ENCODE results near the gene WFIKKN2.
"Not testable (repeated sequence)": the region's sequence is repeated elsewhere in the genome, so short reads cannot be mapped to it uniquely, and the experiment has no call there.

The WFIKKN2 gene

GRCh38 chr17:50868602-50869001 is 33.2 kb downstream of the WFIKKN2 start:
- Histone ChIP-seq H3K27me3 (replicated peaks; ENCODE audit: control insufficient read depth, insufficient read depth, low read length) (no peaks in the 10 kb centered on the region), H3K9ac (ENCODE audit: low read length) (peak overlapping the region; percentile 98), H3K9me3 (ENCODE audit: control insufficient read depth, low read length) (no peaks in the 10 kb centered on the region), H3K4me3 (ENCODE audit: low read length) (peak overlapping the region; percentile 87), H3K36me3 (ENCODE audit: control insufficient read depth, insufficient read depth, low read length, severe bottlenecking) (peaks cover 4% of the 10 kb centered on the region), H3K4me1 (ENCODE audit: control insufficient read depth, insufficient read depth, low read length) (peaks cover 26% of the 10 kb centered on the region)
- DNase-seq (ENCODE audit: low read depth) = no peak

- peaks cover 19% of the 10 kb centered on the region for H3K4me1 ChIP-seq (ENCODE audit: control insufficient read depth, insufficient read depth, low read length)
- DNase-seq (ENCODE audit: low read depth) = no peak
- no peaks in the 10 kb centered on the region for H3K9me3 ChIP-seq (ENCODE audit: control insufficient read depth, low read length)
- no peaks in the 10 kb centered on the region for H3K36me3 ChIP-seq (ENCODE audit: control insufficient read depth, insufficient read depth, low read length, severe bottlenecking)
- no peaks in the 10 kb centered on the region for H3K27me3 ChIP-seq (replicated peaks; ENCODE audit: control insufficient read depth, insufficient read depth, low read length)
- H3K9ac ChIP-seq (ENCODE audit: low read length) = no peak overlapping the region
- no peak overlapping the region for H3K4me3 ChIP-seq (ENCODE audit: low read length)
Measured at GRCh38 chr17:50871364-50871763, 36.0 kb downstream of the WFIKKN2 start.

- H3K4me3 ChIP-seq (ENCODE audit: low read length) = no peak overlapping the region
- H3K4me1 ChIP-seq (ENCODE audit: control insufficient read depth, insufficient read depth, low read length) = peaks cover 19% of the 10 kb centered on the region
- no peak overlapping the region for H3K9ac ChIP-seq (ENCODE audit: low read length)
- H3K36me3 ChIP-seq (ENCODE audit: control insufficient read depth, insufficient read depth, low read length, severe bottlenecking) = no peaks in the 10 kb centered on the region
- DNase-seq (ENCODE audit: low read depth) = no peak
- no peaks in the 10 kb centered on the region for H3K9me3 ChIP-seq (ENCODE audit: control insufficient read depth, low read length)
- no peaks in the 10 kb centered on the region for H3K27me3 ChIP-seq (replicated peaks; ENCODE audit: control insufficient read depth, insufficient read depth, low read length)
Measured at GRCh38 chr17:50871898-50872297, 36.5 kb downstream of the WFIKKN2 start.

- no peaks in the 10 kb centered on the region for H3K36me3 ChIP-seq (ENCODE audit: control insufficient read depth, insufficient read depth, low read length, severe bottlenecking)
- peaks cover 19% of the 10 kb centered on the region for H3K4me1 ChIP-seq (ENCODE audit: control insufficient read depth, insufficient read depth, low read length)
- H3K9ac ChIP-seq (ENCODE audit: low read length) = no peak overlapping the region
- no peaks in the 10 kb centered on the region for H3K9me3 ChIP-seq (ENCODE audit: control insufficient read depth, low read length)
- peak; percentile 39 for DNase-seq (ENCODE audit: low read depth)
- no peaks in the 10 kb centered on the region for H3K27me3 ChIP-seq (replicated peaks; ENCODE audit: control insufficient read depth, insufficient read depth, low read length)
- no peak overlapping the region for H3K4me3 ChIP-seq (ENCODE audit: low read length)
Measured at GRCh38 chr17:50872710-50873424, 37.5 kb downstream of the WFIKKN2 start.

GRCh38 chr17:50875074-50875473 is 39.7 kb downstream of the WFIKKN2 start:
- peaks cover 13% of the 10 kb centered on the region for H3K4me1 ChIP-seq (ENCODE audit: control insufficient read depth, insufficient read depth, low read length)
- no peak for DNase-seq (ENCODE audit: low read depth)
- H3K9ac ChIP-seq (ENCODE audit: low read length) = no peak overlapping the region
- no peaks in the 10 kb centered on the region for H3K36me3 ChIP-seq (ENCODE audit: control insufficient read depth, insufficient read depth, low read length, severe bottlenecking)
- H3K4me3 ChIP-seq (ENCODE audit: low read length) = no peak overlapping the region
- no peaks in the 10 kb centered on the region for H3K27me3 ChIP-seq (replicated peaks; ENCODE audit: control insufficient read depth, insufficient read depth, low read length)
- peaks cover 1% of the 10 kb centered on the region for H3K9me3 ChIP-seq (ENCODE audit: control insufficient read depth, low read length)

- not testable (repeated sequence) for H3K9ac ChIP-seq (ENCODE audit: low read length); H3K4me3 ChIP-seq (ENCODE audit: low read length); H3K36me3 ChIP-seq (ENCODE audit: control insufficient read depth, insufficient read depth, low read length, severe bottlenecking); H3K27me3 ChIP-seq (replicated peaks; ENCODE audit: control insufficient read depth, insufficient read depth, low read length); H3K9me3 ChIP-seq (ENCODE audit: control insufficient read depth, low read length); DNase-seq (ENCODE audit: low read depth)
- H3K4me1 ChIP-seq (ENCODE audit: control insufficient read depth, insufficient read depth, low read length) = peaks cover 13% of the 10 kb centered on the region
Measured at GRCh38 chr17:50877042-50877441, 41.7 kb downstream of the WFIKKN2 start.

- H3K9ac ChIP-seq (ENCODE audit: low read length) = no peak overlapping the region
- no peak for DNase-seq (ENCODE audit: low read depth)
- peaks cover 11% of the 10 kb centered on the region for H3K4me1 ChIP-seq (ENCODE audit: control insufficient read depth, insufficient read depth, low read length)
- peaks cover 2% of the 10 kb centered on the region for H3K9me3 ChIP-seq (ENCODE audit: control insufficient read depth, low read length)
- no peaks in the 10 kb centered on the region for H3K27me3 ChIP-seq (replicated peaks; ENCODE audit: control insufficient read depth, insufficient read depth, low read length)
- H3K4me3 ChIP-seq (ENCODE audit: low read length) = no peak overlapping the region
- no peaks in the 10 kb centered on the region for H3K36me3 ChIP-seq (ENCODE audit: control insufficient read depth, insufficient read depth, low read length, severe bottlenecking)
Measured at GRCh38 chr17:50877838-50878237, 42.5 kb downstream of the WFIKKN2 start.

- Histone ChIP-seq H3K9me3 (ENCODE audit: control insufficient read depth, low read length) (peaks cover 2% of the 10 kb centered on the region), H3K27me3 (replicated peaks; ENCODE audit: control insufficient read depth, insufficient read depth, low read length) (no peaks in the 10 kb centered on the region), H3K4me3 (ENCODE audit: low read length) (no peak overlapping the region), H3K36me3 (ENCODE audit: control insufficient read depth, insufficient read depth, low read length, severe bottlenecking) (no peaks in the 10 kb centered on the region), H3K9ac (ENCODE audit: low read length) (no peak overlapping the region), H3K4me1 (ENCODE audit: control insufficient read depth, insufficient read depth, low read length) (peaks cover 13% of the 10 kb centered on the region)
- no peak for DNase-seq (ENCODE audit: low read depth)
Measured at GRCh38 chr17:50879086-50879485, 43.7 kb downstream of the WFIKKN2 start.

GRCh38 chr17:50881182-50881581 is 45.8 kb downstream of the WFIKKN2 start:
- Histone ChIP-seq H3K4me1 (ENCODE audit: control insufficient read depth, insufficient read depth, low read length) (peaks cover 18% of the 10 kb centered on the region), H3K27me3 (replicated peaks; ENCODE audit: control insufficient read depth, insufficient read depth, low read length) (no peaks in the 10 kb centered on the region), H3K36me3 (ENCODE audit: control insufficient read depth, insufficient read depth, low read length, severe bottlenecking) (no peaks in the 10 kb centered on the region), H3K9me3 (ENCODE audit: control insufficient read depth, low read length) (peaks cover 2% of the 10 kb centered on the region), H3K9ac (ENCODE audit: low read length) (no peak overlapping the region), H3K4me3 (ENCODE audit: low read length) (no peak overlapping the region)
- no peak for DNase-seq (ENCODE audit: low read depth)

- Histone ChIP-seq H3K27me3 (replicated peaks; ENCODE audit: control insufficient read depth, insufficient read depth, low read length) (no peaks in the 10 kb centered on the region), H3K4me1 (ENCODE audit: control insufficient read depth, insufficient read depth, low read length) (peaks cover 18% of the 10 kb centered on the region), H3K36me3 (ENCODE audit: control insufficient read depth, insufficient read depth, low read length, severe bottlenecking) (no peaks in the 10 kb centered on the region), H3K9me3 (ENCODE audit: control insufficient read depth, low read length) (peaks cover 2% of the 10 kb centered on the region), H3K4me3 (ENCODE audit: low read length) (no peak overlapping the region), H3K9ac (ENCODE audit: low read length) (peak overlapping the region; percentile 6)
- DNase-seq (ENCODE audit: low read depth) = peak; percentile 73
Measured at GRCh38 chr17:50882851-50883250, 47.5 kb downstream of the WFIKKN2 start.

GRCh38 chr17:50883850-50884438 is 48.6 kb downstream of the WFIKKN2 start:
- Histone ChIP-seq H3K27me3 (replicated peaks; ENCODE audit: control insufficient read depth, insufficient read depth, low read length) (no peaks in the 10 kb centered on the region), H3K9me3 (ENCODE audit: control insufficient read depth, low read length) (peaks cover 2% of the 10 kb centered on the region), H3K4me3 (ENCODE audit: low read length) (no peak overlapping the region), H3K9ac (ENCODE audit: low read length) (peak overlapping the region; percentile 17), H3K4me1 (ENCODE audit: control insufficient read depth, insufficient read depth, low read length) (peaks cover 14% of the 10 kb centered on the region), H3K36me3 (ENCODE audit: control insufficient read depth, insufficient read depth, low read length, severe bottlenecking) (no peaks in the 10 kb centered on the region)
- no peak for DNase-seq (ENCODE audit: low read depth)
